HG03571 (cell line): ENCODE data around the gene ADAMTSL1.

Experiments used
- ATAC-seq: cut with Tn5 transposase; IDR thresholded peaks from one replicate; pipeline ENCODE4 v1.9.1; 2021; ENCODE audit not compliant: unreplicated experiment

Gene ADAMTSL1

DNA sequence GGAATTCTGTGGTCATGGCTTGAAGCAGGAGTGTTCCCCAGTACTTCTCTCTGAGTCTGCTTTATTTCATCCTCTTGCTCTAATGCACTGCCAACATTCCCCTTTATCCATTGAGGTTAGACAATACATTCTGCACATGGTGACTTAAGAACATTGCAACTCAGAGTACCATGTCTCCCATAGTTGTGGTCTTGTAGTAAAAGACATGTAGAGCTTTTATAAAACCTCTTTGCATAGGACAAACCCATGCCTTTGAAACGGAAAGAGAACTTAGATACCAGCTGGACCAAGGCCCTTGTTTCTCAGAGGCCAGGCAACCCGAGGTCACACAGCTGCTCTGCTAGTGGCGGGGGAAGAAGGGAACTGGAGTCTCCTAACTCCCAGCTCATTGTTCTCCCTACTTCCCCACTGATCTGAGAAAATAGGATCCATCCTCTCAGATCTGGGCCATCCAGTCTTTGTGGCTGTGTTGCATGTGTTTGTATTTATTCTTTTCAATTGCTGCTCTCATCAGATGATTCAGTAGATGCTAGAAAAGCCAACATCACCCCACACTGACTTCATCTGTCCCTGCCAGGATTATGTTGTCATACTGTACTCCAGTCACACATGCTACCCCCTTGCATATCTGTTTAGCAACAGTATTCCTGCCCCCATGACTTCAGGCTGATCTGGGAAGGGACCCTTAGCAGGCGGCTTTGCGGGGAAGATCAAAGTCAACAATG lies 322.2 kb downstream of the ADAMTSL1 start:
- ATAC-seq, result no peak

DNA sequence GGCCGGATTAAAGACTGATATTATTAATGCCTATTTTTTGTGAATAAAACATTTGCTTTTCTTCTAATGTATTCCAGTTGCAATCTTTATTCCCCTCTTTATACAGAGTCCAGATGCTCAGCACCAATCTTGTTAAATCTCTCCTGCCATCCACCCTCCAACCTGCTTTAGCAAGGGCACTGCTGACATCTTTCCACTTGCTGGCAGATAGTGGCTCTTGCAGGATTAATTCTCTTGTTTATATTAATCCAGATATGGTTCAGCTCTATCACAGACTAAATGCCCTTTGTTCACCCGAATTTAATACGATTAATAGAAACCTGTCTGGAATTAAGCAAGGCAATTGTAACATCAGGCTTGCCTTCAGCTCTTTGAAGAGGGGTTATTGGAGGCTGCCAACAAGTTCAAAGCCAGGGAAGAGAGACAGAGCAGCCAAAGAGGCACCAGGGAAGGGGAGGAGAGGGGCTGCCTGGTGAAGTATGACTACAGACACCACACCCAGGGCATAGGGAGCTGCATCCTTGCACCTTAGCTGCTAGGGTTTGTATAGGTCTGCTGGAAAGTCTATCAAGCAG lies 322.8 kb downstream of the ADAMTSL1 start:
- ATAC-seq, result no peak

DNA sequence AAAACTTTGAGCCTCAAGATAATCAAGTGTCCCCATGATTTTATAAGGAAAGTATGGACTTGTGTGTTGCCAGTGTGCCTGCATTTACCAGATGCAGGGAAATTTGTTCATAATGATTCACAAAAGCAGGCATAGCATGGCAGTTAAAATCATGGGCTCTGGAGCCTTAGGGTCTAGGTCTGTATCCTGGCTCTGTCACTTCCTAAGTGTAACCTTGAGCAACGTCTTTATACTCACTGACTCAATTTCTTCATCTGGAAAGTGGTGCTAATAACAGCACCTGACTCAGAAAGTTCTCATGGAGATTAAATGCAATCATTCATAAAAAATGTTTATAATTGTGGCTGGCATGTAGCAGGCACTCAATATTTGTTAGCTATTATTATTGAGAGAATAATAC lies 324.2 kb downstream of the ADAMTSL1 start:
- no peak for ATAC-seq

DNA sequence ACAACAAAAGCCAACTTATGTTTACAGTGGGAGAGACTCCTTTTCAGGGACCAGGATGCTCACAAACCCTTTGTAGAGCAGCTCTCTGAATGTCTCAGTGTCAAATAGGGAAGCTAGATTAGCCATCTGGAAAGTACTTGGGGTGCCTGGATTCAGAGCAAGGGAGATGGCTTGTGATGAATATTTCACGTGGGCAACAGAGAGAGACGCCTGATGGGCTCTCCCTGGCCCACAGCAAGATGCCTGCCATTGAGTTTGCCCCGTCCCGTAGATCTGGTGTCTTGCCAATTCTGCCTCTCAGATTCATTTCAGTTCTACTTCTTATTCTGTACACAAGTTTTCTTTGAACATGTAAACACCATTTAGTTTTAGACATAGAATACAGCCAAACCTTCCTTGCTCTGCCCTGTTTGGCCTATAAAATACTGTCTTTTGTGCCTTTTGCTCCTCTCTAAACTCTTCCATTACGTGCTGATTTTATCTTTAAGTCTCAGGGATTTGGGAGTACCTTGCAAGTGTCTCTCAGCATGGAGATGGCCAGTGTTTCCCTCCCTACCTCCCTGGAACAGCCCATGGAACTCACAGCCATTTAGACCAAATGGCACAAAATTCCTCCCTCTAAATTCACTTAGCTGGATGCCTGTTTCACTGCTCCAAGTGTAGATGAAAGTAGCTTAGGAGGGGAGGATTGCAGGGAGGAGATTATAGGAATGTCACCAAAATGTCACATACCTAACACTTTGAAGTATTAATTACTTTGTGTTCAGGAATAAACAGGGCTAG lies 324.7 kb downstream of the ADAMTSL1 start:
- ATAC-seq, result no peak

DNA sequence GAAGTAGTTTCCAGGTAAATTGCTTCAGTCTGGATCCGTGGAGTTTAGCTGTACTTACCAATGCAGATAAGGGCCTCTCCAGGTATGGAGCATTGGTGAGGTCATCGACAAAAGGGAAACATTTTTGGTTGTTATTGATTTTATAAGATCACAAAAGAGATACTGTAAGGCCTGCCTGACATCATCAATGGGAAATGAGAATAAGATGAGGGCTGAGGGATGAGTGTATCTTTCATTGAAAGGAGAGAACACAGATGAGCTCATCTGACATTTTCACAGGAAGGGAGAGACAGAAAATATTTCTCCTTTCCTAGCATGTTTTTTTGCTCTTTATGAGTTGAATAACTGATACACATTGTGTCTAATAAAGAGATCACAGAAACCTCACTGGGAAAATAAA lies 325.5 kb downstream of the ADAMTSL1 start:
- ATAC-seq, result no peak

DNA sequence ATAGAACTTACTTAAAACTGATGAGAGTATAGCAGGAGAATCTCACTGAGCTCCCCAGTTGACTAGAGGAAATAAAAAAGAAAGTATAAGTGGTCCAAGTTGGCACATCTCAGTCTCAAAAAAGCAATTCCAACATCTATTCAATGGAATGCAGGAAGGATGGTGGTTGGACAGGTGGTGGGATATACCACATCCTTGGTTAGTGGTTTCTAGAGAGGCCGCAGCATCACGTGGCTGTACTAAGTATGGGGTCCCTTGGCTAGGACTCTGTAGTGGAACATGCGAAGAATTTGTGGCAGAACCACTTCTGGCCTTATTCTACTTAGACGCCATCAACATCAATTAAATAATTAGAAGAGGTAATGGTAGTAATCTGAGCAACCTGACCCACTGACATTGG lies 326.6 kb downstream of the ADAMTSL1 start:
- no peak for ATAC-seq

DNA sequence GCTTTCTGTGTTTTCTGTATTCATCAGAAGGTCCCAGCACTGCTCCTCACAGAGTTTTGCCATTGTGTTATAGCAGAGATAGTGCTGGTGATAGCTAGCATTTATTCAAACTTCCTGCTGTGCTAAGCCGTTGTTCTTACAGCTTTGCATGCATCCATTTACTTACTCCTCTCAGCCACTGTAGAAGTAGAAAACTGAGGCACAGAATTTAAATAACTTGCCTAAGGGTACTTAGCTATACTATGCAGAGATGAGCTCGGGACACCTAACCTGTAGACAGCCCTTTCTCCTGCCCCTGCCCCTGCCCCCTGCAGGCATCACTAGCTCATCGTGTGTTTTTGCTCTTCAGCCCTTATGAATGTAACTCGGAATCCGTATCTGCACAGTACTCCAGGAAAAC lies 331.4 kb downstream of the ADAMTSL1 start:
- no peak for ATAC-seq

DNA sequence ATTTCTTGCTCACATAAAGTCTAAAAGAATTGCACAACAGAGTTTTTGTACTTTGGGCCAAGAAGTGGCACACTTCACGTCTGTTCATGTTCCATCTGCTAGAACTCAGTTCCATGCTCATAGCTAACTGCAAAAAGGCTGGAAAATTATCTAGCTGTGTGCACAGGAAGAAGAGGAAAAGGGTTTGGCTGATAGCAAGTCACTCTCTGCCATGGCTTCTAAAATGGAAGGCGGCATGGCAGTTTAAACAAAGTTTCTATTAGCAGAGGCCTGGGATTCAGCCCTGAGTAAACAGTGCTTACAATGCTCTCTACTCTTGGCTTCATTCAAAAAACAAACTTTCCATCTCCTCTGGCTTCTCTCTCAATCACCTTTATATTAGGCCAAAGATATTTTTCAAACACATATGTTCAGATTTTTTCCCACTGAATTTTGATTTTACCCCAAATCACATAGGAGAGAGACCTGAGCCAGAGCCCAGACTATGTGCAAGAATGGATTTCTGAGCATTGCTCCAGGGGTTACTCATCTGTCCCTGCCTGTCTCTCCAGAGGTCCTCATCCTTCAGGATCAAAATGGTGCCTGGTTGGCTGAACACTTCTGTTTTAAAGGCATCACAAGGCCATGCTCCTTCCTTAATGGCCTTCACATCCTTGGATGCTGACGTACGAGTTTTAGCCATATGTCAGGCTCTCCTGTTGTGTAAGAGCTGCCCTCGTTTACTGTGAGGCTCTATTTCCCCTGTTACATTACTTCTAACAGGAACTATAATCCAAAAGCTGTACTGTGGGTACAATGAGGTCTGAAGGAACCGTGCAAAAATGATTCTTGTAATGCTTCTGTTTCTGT lies 332.5 kb downstream of the ADAMTSL1 start:
- no peak for ATAC-seq

DNA sequence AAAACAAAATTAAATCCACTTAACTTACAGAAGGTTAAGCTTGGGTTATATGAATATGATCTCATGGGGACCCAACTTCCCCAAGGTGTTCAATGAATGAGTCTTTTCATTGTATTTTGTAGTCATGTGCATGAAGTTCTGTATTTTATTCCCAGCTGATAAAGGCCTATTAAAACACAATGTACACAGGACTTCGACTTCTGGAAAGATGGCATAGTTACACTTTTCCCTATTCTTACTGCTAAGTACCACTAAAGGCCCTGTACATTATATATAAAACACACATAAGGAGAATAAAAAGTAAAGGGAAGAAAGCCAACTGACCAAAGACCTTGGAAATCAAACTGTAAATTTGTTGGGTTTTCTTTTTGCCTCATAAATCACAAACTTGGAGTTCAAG lies 336.6 kb downstream of the ADAMTSL1 start:
- no peak for ATAC-seq

DNA sequence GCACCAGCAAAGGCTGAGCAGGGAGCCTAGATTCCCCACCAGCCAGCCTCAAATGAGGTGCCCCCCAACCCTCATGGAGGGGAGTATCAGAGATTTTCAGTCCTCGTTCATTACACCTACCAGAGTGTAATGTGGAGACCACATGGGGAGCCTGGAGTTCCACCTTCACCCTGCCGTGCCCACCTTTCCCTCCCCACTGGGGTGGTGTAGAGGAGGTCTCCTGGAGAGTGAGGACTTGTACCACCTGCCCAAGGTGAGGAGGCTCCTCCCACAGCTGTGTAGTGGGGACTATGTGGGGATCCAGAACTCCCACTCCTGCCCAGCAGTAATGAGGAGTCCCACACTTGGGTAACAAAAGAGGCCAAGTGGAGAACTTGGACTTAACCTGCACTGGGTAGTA lies 337.2 kb downstream of the ADAMTSL1 start:
- no peak for ATAC-seq

DNA sequence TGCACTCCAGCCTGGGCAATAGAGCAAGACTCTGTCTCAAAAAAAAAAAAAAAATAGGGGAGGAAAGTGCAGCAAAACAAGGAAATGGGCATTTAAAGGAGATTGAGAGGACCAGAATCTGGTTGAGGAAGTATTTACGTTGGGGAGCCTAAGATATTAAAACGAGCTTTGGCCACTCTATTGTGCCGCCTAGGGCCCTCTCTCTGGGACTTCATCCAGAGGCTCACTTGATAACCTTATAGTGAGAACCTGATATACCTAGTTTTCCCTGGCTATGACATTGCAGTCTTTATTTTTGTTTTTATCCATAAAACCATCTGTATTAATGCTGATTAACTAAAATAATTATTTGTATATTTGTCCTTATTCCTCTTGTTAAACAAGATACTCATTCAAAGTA lies 345.5 kb downstream of the ADAMTSL1 start:
- ATAC-seq, result no peak

DNA sequence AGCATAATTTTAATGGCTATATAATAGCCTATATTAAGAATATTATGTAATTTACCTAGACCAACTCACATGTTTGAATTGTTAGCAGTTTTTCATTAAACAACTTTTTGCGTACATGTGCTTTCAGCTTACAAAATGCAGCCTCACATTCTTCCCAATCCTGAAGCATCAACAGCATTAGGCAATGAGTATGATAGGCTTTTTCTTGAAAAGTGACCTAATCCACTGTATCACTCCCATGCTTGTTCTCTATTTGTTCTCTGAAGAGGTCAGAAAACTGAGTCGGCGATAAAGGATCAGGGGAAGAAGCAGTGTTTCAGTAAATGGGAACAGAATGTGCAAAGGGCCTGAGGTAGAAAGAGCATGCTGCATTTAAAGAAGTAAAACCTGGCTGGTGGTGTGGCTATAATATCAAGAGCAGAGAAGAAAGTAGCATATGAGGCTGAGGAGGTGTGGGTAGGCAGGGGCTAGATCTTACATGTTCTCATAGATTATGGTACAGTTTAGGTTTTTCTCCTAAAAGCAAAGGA lies 346.7 kb downstream of the ADAMTSL1 start:
- no peak for ATAC-seq

DNA sequence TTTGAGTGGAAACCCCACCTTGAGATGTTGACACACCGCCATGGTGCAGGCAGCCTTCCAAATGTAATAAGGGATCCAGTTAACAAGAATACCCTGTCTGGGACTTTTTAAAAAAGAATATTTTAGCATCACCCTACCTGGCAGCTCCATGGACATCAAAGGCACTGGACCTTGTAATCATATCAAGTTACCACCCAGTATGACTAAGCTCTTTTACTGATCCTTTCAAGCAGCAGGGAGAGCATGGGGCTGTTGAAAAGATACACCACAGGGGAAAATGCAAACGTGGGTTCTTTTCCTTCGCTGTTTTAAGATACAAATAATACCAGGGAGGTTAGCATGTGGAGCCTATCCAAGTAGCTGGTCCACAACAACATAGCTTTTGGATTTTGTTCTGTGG lies 347.8 kb downstream of the ADAMTSL1 start:
- ATAC-seq, result no peak

DNA sequence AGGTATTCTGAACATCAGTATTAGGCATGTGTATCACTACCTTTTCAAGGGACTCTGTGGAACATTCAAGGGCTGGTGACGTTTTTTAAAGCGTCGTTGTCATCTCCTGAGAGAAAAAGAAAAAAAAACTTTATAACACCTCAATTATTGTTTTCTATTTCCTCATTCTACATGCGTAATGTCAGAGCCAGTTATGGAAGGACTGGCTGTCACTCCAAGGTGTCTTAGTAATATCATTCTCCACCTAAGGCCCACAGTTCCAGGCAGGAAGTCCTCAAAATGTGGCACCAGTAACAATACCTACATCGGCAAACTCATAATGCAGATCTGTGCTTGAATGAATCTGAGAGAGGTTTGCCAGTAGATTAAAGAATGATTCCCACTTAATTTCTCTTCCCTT lies 348.9 kb downstream of the ADAMTSL1 start:
- ATAC-seq, result no peak

DNA sequence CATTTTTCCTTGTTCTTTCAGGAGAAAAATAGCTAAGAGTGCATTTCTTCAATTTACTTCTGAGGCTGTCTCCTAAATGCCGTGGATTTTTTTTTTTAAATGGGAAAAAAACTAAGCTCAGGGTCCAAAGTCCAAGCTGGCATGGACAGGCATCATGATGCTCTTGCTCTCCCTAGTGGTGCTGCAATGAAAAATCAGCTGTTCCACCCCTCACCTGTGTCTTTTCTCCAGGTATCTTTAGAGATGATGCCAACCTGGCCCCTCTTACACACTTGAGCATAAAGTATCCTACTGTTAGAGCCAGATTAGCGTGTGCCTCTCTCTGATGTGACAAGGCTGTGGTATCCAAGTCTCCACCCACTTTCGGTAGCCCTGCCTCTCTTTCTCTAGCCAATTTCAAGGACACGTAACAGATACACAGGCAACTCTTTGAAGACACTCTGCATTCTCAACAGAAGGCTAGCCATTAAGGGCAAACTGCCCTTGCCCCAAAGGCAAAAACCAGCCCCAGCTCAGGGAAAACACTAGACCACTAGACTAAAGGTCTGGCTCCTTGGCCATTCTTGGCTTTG lies 350.2 kb downstream of the ADAMTSL1 start:
- no peak for ATAC-seq

DNA sequence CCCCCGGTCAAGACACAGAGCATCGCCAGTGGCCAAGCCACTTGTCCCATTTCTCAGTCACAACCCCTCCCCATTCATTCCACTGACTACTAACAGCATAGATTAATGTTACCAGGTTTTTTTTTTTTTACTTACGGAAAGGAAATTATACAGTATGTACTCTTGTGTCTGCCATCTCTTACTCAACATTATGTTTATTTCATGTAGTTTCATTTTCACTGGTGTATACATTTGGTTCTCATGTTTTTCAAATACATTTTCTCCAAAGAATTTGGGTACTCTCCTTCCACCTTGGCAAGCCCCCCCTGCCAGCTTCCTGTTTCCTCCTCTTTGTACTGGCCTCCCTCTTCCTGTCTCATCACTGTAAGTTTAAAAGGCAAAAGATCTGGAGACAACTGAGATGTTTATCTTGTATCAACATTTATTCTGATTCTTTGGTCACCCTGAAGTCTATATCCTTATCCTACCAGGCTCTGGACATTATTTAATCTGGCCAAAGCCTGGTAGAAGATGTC lies 351.8 kb downstream of the ADAMTSL1 start:
- no peak for ATAC-seq

DNA sequence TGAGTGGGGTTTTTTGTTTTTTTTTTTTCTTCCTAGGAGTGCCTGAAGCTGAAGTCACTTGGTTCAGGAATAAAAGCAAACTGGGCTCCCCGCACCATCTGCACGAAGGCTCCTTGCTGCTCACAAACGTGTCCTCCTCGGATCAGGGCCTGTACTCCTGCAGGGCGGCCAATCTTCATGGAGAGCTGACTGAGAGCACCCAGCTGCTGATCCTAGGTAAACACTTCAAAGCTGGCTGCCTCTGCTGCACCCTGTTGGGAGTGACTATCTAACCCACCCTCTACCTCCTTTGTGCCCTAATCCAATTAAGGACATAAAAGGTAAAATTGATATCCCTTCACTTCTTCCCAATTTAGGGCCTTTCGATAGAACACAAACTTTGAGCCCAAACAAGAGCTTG lies 352.3 kb downstream of the ADAMTSL1 start:
- ATAC-seq, result no peak

DNA sequence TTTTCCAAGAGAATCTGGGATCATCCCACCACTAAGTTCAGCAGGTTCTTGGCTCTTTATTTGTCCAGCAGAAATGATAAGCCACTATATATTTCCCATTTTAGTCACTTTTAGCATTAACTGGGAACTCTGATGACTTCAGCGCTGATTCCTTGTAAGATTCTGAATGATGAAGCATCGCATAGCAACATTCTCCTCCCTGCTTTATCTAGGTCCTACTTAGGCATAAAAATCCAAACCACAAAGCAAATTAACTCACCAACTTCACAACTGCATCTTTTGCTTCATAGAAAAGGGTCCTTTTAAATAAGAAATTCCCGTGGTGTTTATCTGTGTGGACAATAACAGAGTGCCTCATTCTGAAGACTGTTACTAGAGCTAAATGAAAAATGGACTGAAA lies 355.1 kb downstream of the ADAMTSL1 start:
- no peak for ATAC-seq

DNA sequence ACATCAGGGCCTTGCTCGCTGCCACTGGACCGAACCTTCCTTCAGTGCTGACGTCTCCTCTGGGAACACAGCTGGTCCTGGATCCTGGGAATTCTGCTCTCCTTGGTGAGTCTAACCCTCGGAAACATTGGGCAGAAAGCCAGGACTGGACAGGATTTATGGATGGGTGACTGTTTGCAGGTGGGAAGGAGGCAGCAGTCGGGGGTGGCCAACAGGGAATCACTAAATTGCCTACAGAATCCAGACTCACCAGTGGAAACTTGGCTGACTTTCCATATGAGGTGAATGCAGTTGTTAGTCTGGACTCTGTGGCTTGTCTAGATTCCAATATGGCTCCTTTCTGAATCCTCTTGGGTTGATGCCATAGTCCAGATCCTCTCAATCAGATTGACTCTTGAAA lies 355.9 kb downstream of the ADAMTSL1 start:
- no peak for ATAC-seq

DNA sequence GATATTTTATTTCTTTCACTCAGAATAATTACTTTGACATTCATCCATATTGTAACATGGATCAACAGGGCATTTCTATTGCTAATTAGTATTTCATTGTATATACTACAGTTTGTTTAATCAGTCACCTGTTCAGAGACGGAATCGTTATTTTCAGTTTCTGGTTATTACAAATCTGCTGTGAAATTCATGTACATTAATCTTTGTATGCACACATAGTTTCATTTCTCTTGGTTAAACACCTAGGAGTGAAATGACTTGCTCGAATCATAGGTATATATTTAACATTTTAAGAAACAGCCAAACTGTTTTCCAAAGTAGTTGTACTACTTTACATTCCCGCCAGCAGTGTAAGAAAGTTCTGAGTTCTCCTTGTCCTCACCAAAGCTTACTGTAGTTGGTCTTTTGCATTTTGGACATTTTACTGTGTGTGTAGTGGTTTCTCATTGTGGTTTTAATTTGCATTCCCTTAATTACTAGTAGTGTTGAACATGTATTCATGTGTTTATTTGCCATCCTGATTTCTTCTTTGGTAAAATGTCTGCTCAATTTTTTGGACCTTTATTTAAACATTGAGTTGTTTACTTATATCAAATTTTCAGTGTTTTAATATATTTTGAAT lies 360.9 kb downstream of the ADAMTSL1 start:
- peak; percentile 68 for ATAC-seq
